Transverse colon (tissue), 4 donors: Measurements from ENCODE around the gene HMGN4. TPM values are rescaled to one million over a fixed set of nuclear protein-coding genes. Genes with fewer than 3 reads are reported as not detected.

Source experiments
- DNase-seq: peaks from one replicate; pipeline ENCODE4 v3.0.0-alpha.2; 2019
- H3K27ac ChIP-seq, 4 donors: fragments of 200-600 bp; sonication (generic); 2 replicates each; pipeline ENCODE4 v1.5.1; 2016 to 2018; ENCODE audit warnings: inconsistent platforms in 4 of 4
- H3K27me3 ChIP-seq: fragments of 200-600 bp; sonication (generic); 2 replicates; pipeline ENCODE4 v1.5.1; 2017; ENCODE audit warnings: inconsistent platforms
- H3K36me3 ChIP-seq, 4 donors: fragments of 200-600 bp; sonication (generic); 2 replicates each; pipeline ENCODE4 v1.5.1; 2017 to 2019; ENCODE audit warnings: inconsistent platforms in 4 of 4
- H3K4me1 ChIP-seq, 4 donors: fragments of 200-600 bp; sonication (generic); 2 replicates each; pipeline ENCODE4 v1.5.1; 2017 to 2020; ENCODE audit warnings: inconsistent platforms in 4 of 4
- H3K4me3 ChIP-seq, 4 donors: fragments of 200-600 bp; sonication (generic); 1 replicate in 1 of 4; 2 replicates in 3 of 4; pipeline versions ENCODE4 v1.5.1 to v1.6.1; 2017 to 2019; ENCODE audit warnings: inconsistent platforms in 4 of 4
- H3K9me3 ChIP-seq, 2 donors: fragments of 200-600 bp; sonication (generic); 2 replicates each; pipeline ENCODE4 v1.5.1; 2017 to 2019; ENCODE audit warnings: inconsistent platforms in 2 of 2
- EP300 ChIP-seq: sonication (generic); formaldehyde crosslinking; IDR thresholded peaks from one replicate; pipeline ENCODE4 v1.6.1; 2017; ENCODE audit warnings: antibody characterized with exemption, low read depth
- POLR2A ChIP-seq: fragments of 450-650 bp; IDR thresholded peaks from one replicate; pipeline ENCODE4 v1.6.1; 2016; ENCODE audit warnings: antibody characterized with exemption, mild to moderate bottlenecking, moderate library complexity
- POLR2AphosphoS5 ChIP-seq, 3 donors: sonication (generic); formaldehyde crosslinking; IDR thresholded peaks; one replicate each; pipeline ENCODE4 v1.6.1; 2016; ENCODE audit warnings: antibody characterized with exemption in 3 of 3
- WGBS, 2 donors: methylation state at CpG; one replicate each; pipeline ENCODE4 v1.1.5; 2018; ENCODE audit warnings: low coverage in 1 of 2; 5-methylcytosine and 5-hydroxymethylcytosine counted together
- in situ Hi-C, 4 donors: fragments of 200-750 bp; cut with MboI; loops; one replicate each; pipeline versions ENCODE4 v1.15.0 to v1.15.1; 2017; ENCODE audit warnings: low sequenced_read_pairs in 3 of 4, low pct_ligation_motif_present in 1 of 4, low pct_unique_long_range_greater_than_20kb in 1 of 4
- intact Hi-C: fragments of 100-400 bp; cut with DNase I; formaldehyde crosslinking; loops from one replicate; pipeline ENCODE4 v1.15.1; 2023; ENCODE audit warnings: low total_unique reads
- total RNA-seq, 4 donors: library from RNA; depleted of rRNA; stranded (reverse); fragments of >200 nt; gene quantifications; one replicate each; pipeline ENCODE4 v1.1.0, GENCODE V29; 2016
- TF ChIP-seq, protein P1 (sequence below), 5 experiments: fragments of 200-600 bp in 3 of 5; fragments of 450-650 bp in 2 of 5; sonication (generic) in 3 of 5; IDR thresholded peaks; 1 replicate in 2 of 5; 2 replicates in 3 of 5; pipeline ENCODE4 v1.5.1; 2016 to 2017; ENCODE audit warnings: antibody characterized with exemption in 5 of 5, inconsistent platforms in 3 of 5, mild to moderate bottlenecking in 2 of 5, moderate library complexity in 1 of 5

Gene HMGN4
- total RNA-seq, 4 donors from 2014 or later: 20.3 to 69.6 (median 62.8) TPM

GRCh38 chr6:26531897-26532296 lies 6.3 kb upstream of the HMGN4 start:
- Histone ChIP-seq H3K4me1 (peaks cover 9 to 29% (median 12%) of the 10 kb centered on the region in 4 donors), H3K36me3 (no peaks in the 10 kb centered on the region), H3K4me3 (no peak overlapping the region), H3K27ac (peak overlapping the region; percentile 85 to 90 (median 86)), H3K27me3 (no peaks in the 10 kb centered on the region), H3K9me3 (no peaks in the 10 kb centered on the region)
- DNase-seq: no peak
- no peak for TF ChIP-seq POLR2A
- 100% methylated on average over 1 of the region's 1 CpG for WGBS, 2 donors
- intact Hi-C loops (no loop called here), in situ Hi-C loops (no loop called here)

DNA sequence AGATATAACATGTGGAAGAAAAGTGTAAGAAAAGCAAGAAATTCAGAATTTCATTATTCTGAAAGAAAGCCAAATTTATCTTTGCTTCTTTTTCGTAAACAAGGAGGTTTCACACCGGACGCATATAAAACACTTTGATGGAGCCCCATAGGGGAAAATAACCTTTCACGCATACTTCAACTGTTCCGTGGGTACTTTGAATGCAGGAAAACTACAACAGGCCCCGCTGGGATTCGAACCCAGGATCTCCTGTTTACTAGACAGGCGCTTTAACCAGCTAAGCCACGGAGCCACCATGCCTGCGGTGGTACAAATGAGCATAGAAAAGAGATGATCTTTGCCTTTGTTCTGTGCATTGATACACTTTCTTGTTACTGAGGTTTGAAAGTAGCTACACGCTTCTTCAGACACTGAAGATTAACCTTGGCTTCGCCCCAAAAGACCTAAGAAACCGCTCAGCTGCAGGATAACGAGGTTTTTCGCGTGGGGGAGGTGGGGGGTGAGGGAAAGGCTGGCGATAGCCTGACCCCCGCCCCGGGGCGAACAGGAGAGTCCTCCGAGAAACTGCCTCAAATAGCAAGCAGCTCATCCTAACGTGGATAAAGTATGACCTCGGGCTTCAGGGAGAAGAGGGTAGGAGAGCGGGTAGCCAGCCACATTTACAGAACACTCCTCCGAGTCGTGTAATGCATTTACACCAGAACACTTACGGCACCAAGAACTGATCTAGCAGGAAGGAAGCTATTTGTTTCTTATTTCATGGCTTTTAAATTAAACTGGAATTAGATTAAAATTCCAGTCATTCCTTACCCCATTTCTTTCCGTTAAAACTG lies 5.3 kb upstream of the HMGN4 start:
- in situ Hi-C loops (no loop called here), intact Hi-C loops (no loop called here)
- H3K4me3 ChIP-seq: peak overlapping the region; percentile 47 to 71 (median 50)
- WGBS, 2 donors: 0 to 2% methylated on average over 7 to 28 of the region's 28 CpGs
- peak in 1 of 3 donors; percentile 34 for TF ChIP-seq POLR2AphosphoS5 (IDR thresholded peaks at IDR 0.05)
- TF ChIP-seq, protein P1, sequence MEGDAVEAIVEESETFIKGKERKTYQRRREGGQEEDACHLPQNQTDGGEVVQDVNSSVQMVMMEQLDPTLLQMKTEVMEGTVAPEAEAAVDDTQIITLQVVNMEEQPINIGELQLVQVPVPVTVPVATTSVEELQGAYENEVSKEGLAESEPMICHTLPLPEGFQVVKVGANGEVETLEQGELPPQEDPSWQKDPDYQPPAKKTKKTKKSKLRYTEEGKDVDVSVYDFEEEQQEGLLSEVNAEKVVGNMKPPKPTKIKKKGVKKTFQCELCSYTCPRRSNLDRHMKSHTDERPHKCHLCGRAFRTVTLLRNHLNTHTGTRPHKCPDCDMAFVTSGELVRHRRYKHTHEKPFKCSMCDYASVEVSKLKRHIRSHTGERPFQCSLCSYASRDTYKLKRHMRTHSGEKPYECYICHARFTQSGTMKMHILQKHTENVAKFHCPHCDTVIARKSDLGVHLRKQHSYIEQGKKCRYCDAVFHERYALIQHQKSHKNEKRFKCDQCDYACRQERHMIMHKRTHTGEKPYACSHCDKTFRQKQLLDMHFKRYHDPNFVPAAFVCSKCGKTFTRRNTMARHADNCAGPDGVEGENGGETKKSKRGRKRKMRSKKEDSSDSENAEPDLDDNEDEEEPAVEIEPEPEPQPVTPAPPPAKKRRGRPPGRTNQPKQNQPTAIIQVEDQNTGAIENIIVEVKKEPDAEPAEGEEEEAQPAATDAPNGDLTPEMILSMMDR (IDR thresholded peaks at IDR 0.05): no peak
- TF ChIP-seq EP300: no peak
- no peak for TF ChIP-seq POLR2A
- peaks cover 9 to 32% (median 14%) of the 10 kb centered on the region in 4 donors for H3K4me1 ChIP-seq
- peak overlapping the region; percentile 85 to 90 (median 86) for H3K27ac ChIP-seq
- DNase-seq: peak; percentile 92
- no peaks in the 10 kb centered on the region for H3K9me3 ChIP-seq
- H3K36me3 ChIP-seq: no peaks in the 10 kb centered on the region
- no peaks in the 10 kb centered on the region for H3K27me3 ChIP-seq

DNA sequence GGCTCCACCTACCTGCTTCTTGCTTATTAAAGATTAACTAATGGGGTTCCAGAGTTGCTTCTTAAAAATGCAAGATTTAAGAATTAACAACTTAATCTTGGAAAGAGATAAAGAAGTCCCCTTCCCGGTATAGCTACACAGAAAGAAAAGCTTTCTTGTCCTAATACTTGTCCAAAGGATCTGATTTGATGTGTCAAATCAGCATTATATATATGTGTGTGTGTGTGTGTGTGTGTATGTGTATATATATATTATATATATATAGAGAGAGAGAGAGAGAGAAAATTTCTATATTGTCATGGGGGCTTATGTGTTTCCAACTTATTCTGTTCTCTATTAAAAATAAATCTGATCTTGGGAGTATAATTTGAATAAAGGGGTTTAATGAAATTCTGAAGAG lies 4.6 kb upstream of the HMGN4 start:
- Histone ChIP-seq H3K27me3 (no peaks in the 10 kb centered on the region), H3K27ac (peak overlapping the region; percentile 85 to 90 (median 86)), H3K4me3 (peak overlapping the region; percentile 47 to 71 (median 50)), H3K36me3 (no peaks in the 10 kb centered on the region), H3K9me3 (no peaks in the 10 kb centered on the region), H3K4me1 (peaks cover 9 to 32% (median 14%) of the 10 kb centered on the region in 4 donors)
- DNase-seq: no peak
- WGBS, 2 donors: 0% methylated on average over 1 of the region's 1 CpG
- intact Hi-C loops: no loop called here
- in situ Hi-C loops: no loop called here
- TF ChIP-seq POLR2A: no peak
- TF ChIP-seq, protein P1 (IDR thresholded peaks at IDR 0.05): no peak

DNA sequence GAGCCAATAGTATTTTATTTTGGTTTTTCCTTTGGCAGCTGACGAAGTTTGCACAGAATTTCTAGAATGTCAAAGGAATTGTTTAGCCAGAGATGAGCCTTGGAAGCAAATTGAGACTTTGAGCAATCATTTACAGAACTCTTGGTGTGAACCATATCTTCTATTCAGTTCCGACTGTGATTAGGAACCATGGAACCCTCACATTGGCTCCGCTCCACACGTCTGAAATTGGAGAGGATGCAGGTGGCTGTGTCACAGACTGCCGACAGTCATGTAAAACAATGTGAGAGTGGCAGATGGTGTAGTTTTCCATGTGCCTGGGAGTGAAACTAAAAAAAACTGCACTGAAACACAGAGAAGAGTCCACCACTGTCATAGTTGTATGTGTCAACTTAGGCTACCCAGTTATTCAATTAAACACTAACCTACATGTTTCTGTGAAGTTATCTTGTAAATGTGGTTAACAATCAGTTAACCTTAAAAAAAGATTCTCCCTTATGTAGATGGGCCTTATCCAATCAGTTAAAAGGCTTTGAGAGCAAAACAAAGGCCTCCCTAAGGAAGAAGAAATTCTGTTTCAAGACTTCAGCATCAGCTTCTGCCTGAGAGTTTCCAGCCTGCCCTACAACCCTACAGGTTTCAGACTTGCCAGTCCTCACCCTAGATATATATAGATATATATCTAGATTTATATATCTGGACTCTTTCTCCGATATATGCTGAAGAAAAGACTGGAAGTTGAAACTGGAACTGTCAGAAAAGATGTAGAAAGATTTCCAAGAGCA lies 3.3 kb upstream of the HMGN4 start:
- Histone ChIP-seq H3K9me3 (no peaks in the 10 kb centered on the region), H3K27ac (peak overlapping the region; percentile 58 to 96 (median 94)), H3K4me1 (peaks cover 9 to 43% (median 25%) of the 10 kb centered on the region in 4 donors), H3K27me3 (no peaks in the 10 kb centered on the region), H3K36me3 (no peaks in the 10 kb centered on the region), H3K4me3 (no peak overlapping the region)
- TF ChIP-seq POLR2A (no peak), EP300 (no peak), POLR2AphosphoS5 (IDR thresholded peaks at IDR 0.05) (no peak)
- TF ChIP-seq, protein P1 (IDR thresholded peaks at IDR 0.05): no peak
- peak; percentile 54 for DNase-seq
- intact Hi-C loops (no loop called here), in situ Hi-C loops (no loop called here)
- WGBS, 2 donors: 68 to 73% methylated on average over 6 of the region's 6 CpGs
